Osteocyte (in vitro differentiated cells): Measurements from ENCODE around the gene PKD2. TPM values are rescaled to one million over a fixed set of nuclear protein-coding genes. Genes with fewer than 3 reads are reported as not detected.

Experiments
- DNase-seq: peaks from one replicate; pipeline ENCODE4 v3.0.0; 2021; ENCODE audit warnings: mixed read lengths; ENCODE audit not compliant: unreplicated experiment; ENCODE audit errors: extremely low spot score
- H3K27ac Mint-ChIP-seq: one replicate; pipeline ENCODE4 v1.8.0; 2021; ENCODE audit warnings: mild to moderate bottlenecking, mixed read lengths; ENCODE audit not compliant: unreplicated experiment
- H3K27me3 Mint-ChIP-seq: one replicate; pipeline ENCODE4 v1.8.0; 2021; ENCODE audit warnings: mixed read lengths; ENCODE audit not compliant: unreplicated experiment
- H3K36me3 Mint-ChIP-seq: one replicate; pipeline ENCODE4 v1.8.0; 2021; ENCODE audit warnings: mixed read lengths; ENCODE audit not compliant: unreplicated experiment
- H3K4me1 Mint-ChIP-seq: one replicate; pipeline ENCODE4 v1.8.0; 2021; ENCODE audit warnings: mixed read lengths; ENCODE audit not compliant: unreplicated experiment
- H3K4me3 Mint-ChIP-seq: one replicate; pipeline ENCODE4 v1.8.0; 2021; ENCODE audit warnings: mild to moderate bottlenecking, moderate library complexity, mixed read lengths; ENCODE audit not compliant: unreplicated experiment
- H3K9me3 Mint-ChIP-seq: one replicate; pipeline ENCODE4 v1.8.0; 2021; ENCODE audit warnings: mixed read lengths; ENCODE audit not compliant: unreplicated experiment
- total RNA-seq: library from RNA; stranded (reverse); gene quantifications from 2 replicates; pipeline ENCODE4 v1.2.1, GENCODE V29; 2021
- TF ChIP-seq, protein P1 (sequence below): fragments of 200-600 bp; sonication (generic); IDR thresholded peaks from 2 replicates; pipeline ENCODE4 v1.5.0; 2021; ENCODE audit warnings: antibody characterized with exemption, mild to moderate bottlenecking, moderate library complexity

Gene PKD2
- total RNA-seq, 1 donor from 2014 or later = 54.7 TPM

- Mint-ChIP-seq H3K27me3 (peaks cover 9% of the 10 kb centered on the region), H3K4me1 (no peaks in the 10 kb centered on the region), H3K9me3 (no peaks in the 10 kb centered on the region), H3K4me3 (no peak overlapping the region), H3K27ac (no peak overlapping the region), H3K36me3 (no peaks in the 10 kb centered on the region)
- TF ChIP-seq, protein P1, sequence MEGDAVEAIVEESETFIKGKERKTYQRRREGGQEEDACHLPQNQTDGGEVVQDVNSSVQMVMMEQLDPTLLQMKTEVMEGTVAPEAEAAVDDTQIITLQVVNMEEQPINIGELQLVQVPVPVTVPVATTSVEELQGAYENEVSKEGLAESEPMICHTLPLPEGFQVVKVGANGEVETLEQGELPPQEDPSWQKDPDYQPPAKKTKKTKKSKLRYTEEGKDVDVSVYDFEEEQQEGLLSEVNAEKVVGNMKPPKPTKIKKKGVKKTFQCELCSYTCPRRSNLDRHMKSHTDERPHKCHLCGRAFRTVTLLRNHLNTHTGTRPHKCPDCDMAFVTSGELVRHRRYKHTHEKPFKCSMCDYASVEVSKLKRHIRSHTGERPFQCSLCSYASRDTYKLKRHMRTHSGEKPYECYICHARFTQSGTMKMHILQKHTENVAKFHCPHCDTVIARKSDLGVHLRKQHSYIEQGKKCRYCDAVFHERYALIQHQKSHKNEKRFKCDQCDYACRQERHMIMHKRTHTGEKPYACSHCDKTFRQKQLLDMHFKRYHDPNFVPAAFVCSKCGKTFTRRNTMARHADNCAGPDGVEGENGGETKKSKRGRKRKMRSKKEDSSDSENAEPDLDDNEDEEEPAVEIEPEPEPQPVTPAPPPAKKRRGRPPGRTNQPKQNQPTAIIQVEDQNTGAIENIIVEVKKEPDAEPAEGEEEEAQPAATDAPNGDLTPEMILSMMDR = no peak
- no peak for DNase-seq
Measured at GRCh38 chr4:87981486-87981885, 25.9 kb upstream of the PKD2 start.

DNA sequence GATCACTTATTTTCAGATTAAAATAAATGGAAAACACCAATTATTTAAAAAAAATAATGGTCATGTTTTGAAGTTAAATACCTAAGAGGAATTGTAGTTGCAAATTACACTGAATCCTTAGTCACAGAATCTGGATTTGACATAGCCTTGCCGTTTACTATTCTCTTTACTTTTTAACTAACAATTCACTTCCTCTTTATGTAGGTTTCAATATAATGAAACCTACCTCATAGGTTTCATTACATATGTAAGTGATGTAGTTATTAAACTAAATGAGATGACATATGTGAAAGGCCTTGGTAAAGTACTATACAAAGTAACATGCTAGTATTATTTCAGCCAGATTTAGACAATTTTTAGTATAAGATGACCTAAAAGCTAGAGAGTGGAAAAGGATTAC, 25.4 kb upstream of the PKD2 start:
- TF ChIP-seq, protein P1 = no peak
- Mint-ChIP-seq H3K4me1 (no peaks in the 10 kb centered on the region), H3K4me3 (no peak overlapping the region), H3K9me3 (no peaks in the 10 kb centered on the region), H3K36me3 (no peaks in the 10 kb centered on the region), H3K27me3 (peaks cover 9% of the 10 kb centered on the region), H3K27ac (no peak overlapping the region)
- DNase-seq = no peak

GRCh38 chr4:87982446-87983010, 24.9 kb upstream of the PKD2 start:
- Mint-ChIP-seq H3K4me1 (no peaks in the 10 kb centered on the region), H3K4me3 (no peak overlapping the region), H3K27ac (no peak overlapping the region), H3K27me3 (peaks cover 9% of the 10 kb centered on the region), H3K9me3 (no peaks in the 10 kb centered on the region), H3K36me3 (no peaks in the 10 kb centered on the region)
- TF ChIP-seq, protein P1 = no peak
- no peak for DNase-seq

GRCh38 chr4:87983996-87984395, 23.4 kb upstream of the PKD2 start:
- no peak for DNase-seq
- H3K9me3 Mint-ChIP-seq = no peaks in the 10 kb centered on the region
- TF ChIP-seq, protein P1 = no peak
- H3K27ac Mint-ChIP-seq = no peak overlapping the region
- H3K27me3 Mint-ChIP-seq = peaks cover 10% of the 10 kb centered on the region
- H3K4me3 Mint-ChIP-seq = no peak overlapping the region
- H3K36me3 Mint-ChIP-seq = no peaks in the 10 kb centered on the region
- no peaks in the 10 kb centered on the region for H3K4me1 Mint-ChIP-seq

GRCh38 chr4:87985097-87985886, 22.1 kb upstream of the PKD2 start:
- no peak overlapping the region for H3K27ac Mint-ChIP-seq
- H3K36me3 Mint-ChIP-seq = no peaks in the 10 kb centered on the region
- no peak for DNase-seq
- H3K9me3 Mint-ChIP-seq = no peaks in the 10 kb centered on the region
- H3K4me3 Mint-ChIP-seq = no peak overlapping the region
- H3K4me1 Mint-ChIP-seq = no peaks in the 10 kb centered on the region
- TF ChIP-seq, protein P1 = peak; percentile 72
- H3K27me3 Mint-ChIP-seq = peaks cover 10% of the 10 kb centered on the region
